D721Med (cell line): ENCODE measurements around the gene INTS3.

ENCODE experiments used
- DNase-seq: peaks from one replicate; pipeline ENCODE4 v3.0.0; 2011; ENCODE audit warnings: low spot score; ENCODE audit not compliant: insufficient read length
- FAIRE-seq: peaks from 2 replicates; lab custom pipeline; 2011; peaks lifted over from hg19 to GRCh38; lab: Jason Lieb, UNC
- CTCF ChIP-seq: IDR thresholded peaks from 2 replicates; pipeline ENCODE4 v1.5.1; 2012; ENCODE audit warnings: mild to moderate bottlenecking, control low read depth; ENCODE audit not compliant: insufficient read depth; ENCODE audit errors: missing control alignments

The INTS3 gene

GRCh38 chr1:153749408-153750005 is 21.7 kb downstream of the INTS3 start:
- DNase-seq (peak; percentile 85), FAIRE-seq (peak; percentile 60)
- TF ChIP-seq CTCF, result peak; percentile 99

- FAIRE-seq, result no peak
- DNase-seq, result no peak
- TF ChIP-seq CTCF, result no peak
Measured at GRCh38 chr1:153750026-153750995, 22.5 kb downstream of the INTS3 start.

GRCh38 chr1:153752072-153752471 is 24.2 kb downstream of the INTS3 start:
- no peak for DNase-seq
- TF ChIP-seq CTCF, result no peak
- no peak for FAIRE-seq

- FAIRE-seq (no peak), DNase-seq (no peak)
- no peak for TF ChIP-seq CTCF
Measured at GRCh38 chr1:153752571-153753195, 24.8 kb downstream of the INTS3 start.

- DNase-seq, result no peak
- TF ChIP-seq CTCF, result no peak
- no peak for FAIRE-seq
Measured at GRCh38 chr1:153754266-153754665, 26.4 kb downstream of the INTS3 start.

- no peak for FAIRE-seq
- no peak for TF ChIP-seq CTCF
- DNase-seq, result no peak
Measured at GRCh38 chr1:153760440-153760839, 32.6 kb downstream of the INTS3 start.
